IPS-20b (cell line): Measurements from ENCODE around the gene EPS8.
"Not testable (repeated sequence)": the region's sequence is repeated elsewhere in the genome, so short reads cannot be mapped to it uniquely, and the experiment has no call there.

Experiments used
- H3K27ac ChIP-seq: one replicate; pipeline ENCODE4 v1.5.1; 2013; ENCODE audit warnings: low read length
- H3K27me3 ChIP-seq: 2 replicates; pipeline ENCODE4 v1.6.1; 2013; ENCODE audit warnings: mild to moderate bottlenecking, low read length, inconsistent platforms; ENCODE audit not compliant: insufficient read depth
- H3K36me3 ChIP-seq: 2 replicates; pipeline ENCODE4 v1.6.1; 2013; ENCODE audit warnings: low read depth, mild to moderate bottlenecking, inconsistent platforms, low read length, moderate library complexity; ENCODE audit not compliant: insufficient read depth
- H3K4me1 ChIP-seq: 2 replicates; pipeline ENCODE4 v1.6.1; 2013; ENCODE audit warnings: mild to moderate bottlenecking, control low read depth, inconsistent platforms, low read length, moderate library complexity; ENCODE audit not compliant: insufficient read depth
- H3K4me3 ChIP-seq: 2 replicates; pipeline ENCODE4 v1.5.1; 2013; ENCODE audit warnings: mild to moderate bottlenecking, low read length, inconsistent platforms
- H3K9ac ChIP-seq: 2 replicates; pipeline ENCODE4 v1.6.1; 2013; ENCODE audit warnings: low read depth, mild to moderate bottlenecking, inconsistent platforms, low read length, moderate library complexity
- H3K9me3 ChIP-seq: 2 replicates; pipeline ENCODE4 v1.6.1; 2013; ENCODE audit warnings: mild to moderate bottlenecking, low read depth, low read length, inconsistent platforms; ENCODE audit not compliant: insufficient read depth

The EPS8 gene

GRCh38 chr12:15629108-15629507 is 160.1 kb downstream of the EPS8 start:
- Histone ChIP-seq H3K4me1 (peaks cover 11% of the 10 kb centered on the region), H3K4me3 (no peak overlapping the region), H3K27ac (no peak overlapping the region), H3K9me3 (no peaks in the 10 kb centered on the region), H3K36me3 (no peaks in the 10 kb centered on the region), H3K27me3 (no peaks in the 10 kb centered on the region), H3K9ac (no peak overlapping the region)

- no peaks in the 10 kb centered on the region for H3K36me3 ChIP-seq
- H3K4me1 ChIP-seq = peaks cover 11% of the 10 kb centered on the region
- H3K9me3 ChIP-seq = no peaks in the 10 kb centered on the region
- no peak overlapping the region for H3K9ac ChIP-seq
- H3K4me3 ChIP-seq = no peak overlapping the region
- H3K27me3 ChIP-seq = no peaks in the 10 kb centered on the region
- no peak overlapping the region for H3K27ac ChIP-seq
Measured at GRCh38 chr12:15627995-15628945, 160.9 kb downstream of the EPS8 start.

- H3K4me1 ChIP-seq = peaks cover 3% of the 10 kb centered on the region; the same call in 1 of the 2 replicates
- H3K27ac ChIP-seq = no peak overlapping the region
- no peak overlapping the region for H3K9ac ChIP-seq
- H3K9me3 ChIP-seq = no peaks in the 10 kb centered on the region
- H3K27me3 ChIP-seq = no peaks in the 10 kb centered on the region
- H3K36me3 ChIP-seq = no peaks in the 10 kb centered on the region
- no peak overlapping the region for H3K4me3 ChIP-seq
Measured at GRCh38 chr12:15625075-15625474, 164.1 kb downstream of the EPS8 start.

GRCh38 chr12:15620741-15621539 is 168.2 kb downstream of the EPS8 start:
- Histone ChIP-seq H3K9me3 (peaks cover 7% of the 10 kb centered on the region), H3K36me3 (no peaks in the 10 kb centered on the region), H3K4me1 (no peaks in the 10 kb centered on the region), H3K27me3 (no peaks in the 10 kb centered on the region), H3K27ac (no peak overlapping the region), H3K9ac (no peak overlapping the region), H3K4me3 (no peak overlapping the region)

- not testable (repeated sequence) for H3K4me1 ChIP-seq, H3K27ac ChIP-seq, H3K4me3 ChIP-seq, H3K36me3 ChIP-seq, H3K27me3 ChIP-seq, H3K9me3 ChIP-seq, H3K9ac ChIP-seq
Measured at GRCh38 chr12:15616495-15616894, 172.7 kb downstream of the EPS8 start.

- peaks cover 10% of the 10 kb centered on the region for H3K9me3 ChIP-seq
- no peaks in the 10 kb centered on the region for H3K27me3 ChIP-seq
- no peak overlapping the region for H3K27ac ChIP-seq
- H3K4me1 ChIP-seq = no peaks in the 10 kb centered on the region
- no peaks in the 10 kb centered on the region for H3K36me3 ChIP-seq
- no peak overlapping the region for H3K9ac ChIP-seq
- no peak overlapping the region for H3K4me3 ChIP-seq
Measured at GRCh38 chr12:15613981-15614380, 175.2 kb downstream of the EPS8 start.

GRCh38 chr12:15608941-15609340 is 180.2 kb downstream of the EPS8 start:
- Histone ChIP-seq H3K4me3 (no peak overlapping the region), H3K27ac (no peak overlapping the region), H3K9ac (no peak overlapping the region), H3K9me3 (no peaks in the 10 kb centered on the region), H3K27me3 (no peaks in the 10 kb centered on the region), H3K4me1 (no peaks in the 10 kb centered on the region), H3K36me3 (no peaks in the 10 kb centered on the region)

- H3K27me3 ChIP-seq = no peaks in the 10 kb centered on the region
- no peak overlapping the region for H3K9ac ChIP-seq
- no peak overlapping the region for H3K27ac ChIP-seq
- H3K4me1 ChIP-seq = no peaks in the 10 kb centered on the region
- H3K36me3 ChIP-seq = no peaks in the 10 kb centered on the region
- H3K4me3 ChIP-seq = no peak overlapping the region
- H3K9me3 ChIP-seq = no peaks in the 10 kb centered on the region
Measured at GRCh38 chr12:15608406-15608805, 180.8 kb downstream of the EPS8 start.

- H3K4me3 ChIP-seq = no peak overlapping the region
- H3K27me3 ChIP-seq = no peaks in the 10 kb centered on the region
- H3K27ac ChIP-seq = no peak overlapping the region
- no peaks in the 10 kb centered on the region for H3K9me3 ChIP-seq
- no peaks in the 10 kb centered on the region for H3K4me1 ChIP-seq
- H3K9ac ChIP-seq = no peak overlapping the region
- no peaks in the 10 kb centered on the region for H3K36me3 ChIP-seq
Measured at GRCh38 chr12:15605881-15606590, 183.2 kb downstream of the EPS8 start.

GRCh38 chr12:15603474-15604085 is 185.6 kb downstream of the EPS8 start:
- no peaks in the 10 kb centered on the region for H3K9me3 ChIP-seq
- H3K4me3 ChIP-seq = no peak overlapping the region
- no peaks in the 10 kb centered on the region for H3K4me1 ChIP-seq
- no peaks in the 10 kb centered on the region for H3K36me3 ChIP-seq
- H3K27me3 ChIP-seq = no peaks in the 10 kb centered on the region
- H3K27ac ChIP-seq = no peak overlapping the region
- H3K9ac ChIP-seq = no peak overlapping the region

GRCh38 chr12:15602051-15602672 is 187.0 kb downstream of the EPS8 start:
- no peaks in the 10 kb centered on the region for H3K4me1 ChIP-seq
- no peak overlapping the region for H3K27ac ChIP-seq
- H3K9me3 ChIP-seq = no peaks in the 10 kb centered on the region
- H3K36me3 ChIP-seq = no peaks in the 10 kb centered on the region
- no peak overlapping the region for H3K4me3 ChIP-seq
- no peaks in the 10 kb centered on the region for H3K27me3 ChIP-seq
- no peak overlapping the region for H3K9ac ChIP-seq
